ENCODE results near the gene DLST. TPM values are rescaled to one million over a fixed set of nuclear protein-coding genes. Genes with fewer than 3 reads are reported as not detected.

DLST gene
- polyA plus RNA-seq, 3 donors = 6.7 to 76.5 (median 7.3) TPM

DNA sequence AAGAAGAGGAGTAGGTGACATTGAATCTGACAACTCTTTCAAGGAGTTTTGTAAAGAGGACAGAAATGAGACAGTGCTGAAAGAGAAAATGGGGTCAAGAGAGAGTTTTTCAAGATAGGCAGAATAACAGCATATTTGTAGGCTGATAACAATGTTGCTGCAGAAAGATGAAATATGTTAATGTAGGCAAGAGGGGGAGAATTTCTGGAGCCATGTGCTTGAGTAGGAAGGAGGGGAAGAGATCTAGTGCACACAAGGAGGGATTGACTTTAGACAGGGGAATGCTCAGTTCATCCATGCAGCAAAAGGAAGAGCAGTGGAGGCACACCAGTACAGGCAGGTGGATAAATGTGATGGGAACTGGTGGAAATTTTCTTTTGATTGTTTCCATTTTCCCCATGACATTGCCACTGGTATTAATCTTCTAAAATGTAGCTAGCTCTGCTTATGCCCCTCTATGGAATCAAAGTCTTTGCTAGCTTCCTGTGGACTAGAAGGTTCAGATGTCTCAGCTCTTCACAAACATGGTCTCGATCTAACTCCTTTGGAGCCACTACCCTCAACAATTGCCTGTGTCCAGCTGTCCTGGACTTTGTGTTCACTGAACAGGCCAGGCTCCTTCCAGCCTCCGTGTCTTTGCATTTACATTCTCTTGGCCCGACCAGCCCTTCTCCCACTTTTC is 14.9 kb upstream of the DLST start:
- TF ChIP-seq, protein P1, sequence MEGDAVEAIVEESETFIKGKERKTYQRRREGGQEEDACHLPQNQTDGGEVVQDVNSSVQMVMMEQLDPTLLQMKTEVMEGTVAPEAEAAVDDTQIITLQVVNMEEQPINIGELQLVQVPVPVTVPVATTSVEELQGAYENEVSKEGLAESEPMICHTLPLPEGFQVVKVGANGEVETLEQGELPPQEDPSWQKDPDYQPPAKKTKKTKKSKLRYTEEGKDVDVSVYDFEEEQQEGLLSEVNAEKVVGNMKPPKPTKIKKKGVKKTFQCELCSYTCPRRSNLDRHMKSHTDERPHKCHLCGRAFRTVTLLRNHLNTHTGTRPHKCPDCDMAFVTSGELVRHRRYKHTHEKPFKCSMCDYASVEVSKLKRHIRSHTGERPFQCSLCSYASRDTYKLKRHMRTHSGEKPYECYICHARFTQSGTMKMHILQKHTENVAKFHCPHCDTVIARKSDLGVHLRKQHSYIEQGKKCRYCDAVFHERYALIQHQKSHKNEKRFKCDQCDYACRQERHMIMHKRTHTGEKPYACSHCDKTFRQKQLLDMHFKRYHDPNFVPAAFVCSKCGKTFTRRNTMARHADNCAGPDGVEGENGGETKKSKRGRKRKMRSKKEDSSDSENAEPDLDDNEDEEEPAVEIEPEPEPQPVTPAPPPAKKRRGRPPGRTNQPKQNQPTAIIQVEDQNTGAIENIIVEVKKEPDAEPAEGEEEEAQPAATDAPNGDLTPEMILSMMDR (IDR thresholded peaks at IDR 0.05) = no peak
- Histone ChIP-seq H3K27me3 (ENCODE audit: control insufficient read depth in 2 of 2, insufficient read depth in 2 of 2, low read length in 2 of 2) (no peaks in the 10 kb centered on the region), H3K4me1 (ENCODE audit: control insufficient read depth in 1 of 2, insufficient read depth in 2 of 2, low read length in 2 of 2) (peaks cover 13 to 20% of the 10 kb centered on the region in 2 donors), H3K9me3 (replicated peaks in 1 of 2; ENCODE audit: control insufficient read depth in 1 of 2, insufficient read depth in 1 of 2, low read length in 2 of 2) (no peaks in the 10 kb centered on the region), H3K4me3 (replicated peaks in 1 of 3; ENCODE audit: low read depth in 2 of 3, low read length in 3 of 3) (no peak overlapping the region), H3K36me3 (replicated peaks in 1 of 2; ENCODE audit: control insufficient read depth in 1 of 2, insufficient read depth in 2 of 2, low read length in 2 of 2) (no peaks in the 10 kb centered on the region), H4K20me1 (ENCODE audit: insufficient read depth, low read length) (no peaks in the 10 kb centered on the region), H3K9ac (ENCODE audit: insufficient read depth, low read length, poor library complexity, severe bottlenecking) (no peak overlapping the region), H2AFZ (ENCODE audit: insufficient read depth, low read depth, low read length, poor library complexity, severe bottlenecking) (no peak overlapping the region), H3K79me2 (ENCODE audit: insufficient read depth, low read length) (no peaks in the 10 kb centered on the region), H3K27ac (ENCODE audit: low read depth in 1 of 2, low read length in 2 of 2) (no peak overlapping the region), H3K4me2 (replicated peaks; ENCODE audit: extremely low read depth, low read length, poor library complexity, severe bottlenecking) (no peak overlapping the region)
- 89% methylated on average over 3 of the region's 3 CpGs for WGBS (ENCODE audit: insufficient coverage)
- intact Hi-C loops (cut with micrococcal nuclease) = loop anchor here in 1 of 2 donors (10.0 kb wide), 1 partner anchor 218 kb away; no protein-coding TSS in a partner anchor
- no peak overlapping the region for H3K4me3 Mint-ChIP-seq
- no peaks in the 10 kb centered on the region for H3K36me3 Mint-ChIP-seq
- no peaks in the 10 kb centered on the region for H3K27me3 Mint-ChIP-seq (ENCODE audit: low read depth in 3 of 3)
- H3K4me1 Mint-ChIP-seq = peaks cover 26% of the 10 kb centered on the region
- no peak overlapping the region for H3K27ac Mint-ChIP-seq
- DNase-seq = no peak
- peaks cover 0 to 2% (median 0%) of the 10 kb centered on the region in 7 donors for H3K9me3 Mint-ChIP-seq

DNA sequence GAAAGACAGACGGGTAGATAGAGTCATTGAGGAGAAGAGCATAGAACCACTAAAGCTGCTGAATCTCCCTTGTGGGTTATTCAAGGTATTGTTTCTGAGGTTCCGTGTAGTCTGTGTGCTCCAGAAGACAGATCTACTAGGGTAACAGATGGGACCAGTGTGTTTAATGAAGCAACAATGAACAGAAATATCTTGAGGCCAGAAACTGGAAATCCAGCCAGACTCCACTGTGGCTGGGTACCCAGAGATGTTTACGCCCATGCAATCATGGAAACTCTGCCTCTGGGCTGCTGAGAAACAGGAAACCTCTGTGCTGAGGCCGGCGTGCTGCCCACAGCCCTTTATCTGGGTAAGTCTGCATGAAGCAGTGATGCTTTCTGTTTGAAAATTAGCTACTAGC is 14.0 kb upstream of the DLST start:
- Mint-ChIP-seq H3K9me3 (peaks cover 0 to 2% (median 0%) of the 10 kb centered on the region in 7 donors), H3K27me3 (ENCODE audit: low read depth in 3 of 3) (no peaks in the 10 kb centered on the region), H3K27ac (no peak overlapping the region), H3K4me3 (no peak overlapping the region), H3K4me1 (peaks cover 24% of the 10 kb centered on the region), H3K36me3 (no peaks in the 10 kb centered on the region)
- no peaks in the 10 kb centered on the region for H3K79me2 ChIP-seq (ENCODE audit: insufficient read depth, low read length)
- DNase-seq = no peak
- no peak overlapping the region for H3K9ac ChIP-seq (ENCODE audit: insufficient read depth, low read length, poor library complexity, severe bottlenecking)
- H3K27me3 ChIP-seq (ENCODE audit: control insufficient read depth in 2 of 2, insufficient read depth in 2 of 2, low read length in 2 of 2) = no peaks in the 10 kb centered on the region
- H3K4me2 ChIP-seq (replicated peaks; ENCODE audit: extremely low read depth, low read length, poor library complexity, severe bottlenecking) = no peak overlapping the region
- intact Hi-C loops (cut with micrococcal nuclease) = loop anchor here in 1 of 2 donors (10.0 kb wide), 1 partner anchor 217 kb away; no protein-coding TSS in a partner anchor
- peaks cover 12 to 18% of the 10 kb centered on the region in 2 donors for H3K4me1 ChIP-seq (ENCODE audit: control insufficient read depth in 1 of 2, insufficient read depth in 2 of 2, low read length in 2 of 2)
- H3K9me3 ChIP-seq (replicated peaks in 1 of 2; ENCODE audit: control insufficient read depth in 1 of 2, insufficient read depth in 1 of 2, low read length in 2 of 2) = no peaks in the 10 kb centered on the region
- peak overlapping the region; percentile 55 for H2AFZ ChIP-seq (ENCODE audit: insufficient read depth, low read depth, low read length, poor library complexity, severe bottlenecking)
- no peak overlapping the region for H3K4me3 ChIP-seq (replicated peaks in 1 of 3; ENCODE audit: low read depth in 2 of 3, low read length in 3 of 3)
- TF ChIP-seq, protein P1 (IDR thresholded peaks at IDR 0.05) = no peak
- H4K20me1 ChIP-seq (ENCODE audit: insufficient read depth, low read length) = no peaks in the 10 kb centered on the region
- no peak overlapping the region for H3K27ac ChIP-seq (ENCODE audit: low read depth in 1 of 2, low read length in 2 of 2)
- H3K36me3 ChIP-seq (replicated peaks in 1 of 2; ENCODE audit: control insufficient read depth in 1 of 2, insufficient read depth in 2 of 2, low read length in 2 of 2) = no peaks in the 10 kb centered on the region
- 21% methylated on average over 3 of the region's 5 CpGs for WGBS (ENCODE audit: insufficient coverage)
